T-cell (primary cell): ENCODE measurements around the gene ZNF423. TPM values are rescaled to one million over a fixed set of nuclear protein-coding genes. Genes with fewer than 3 reads are reported as not detected.

Experiments
- ATAC-seq, 4 experiments: fragments of 200-7000 bp in 3 of 4; fragments of 150-1000 bp in 1 of 4; cut with Tn5 transposase; replicated peaks in 1 of 4; 1 replicate in 3 of 4; 2 replicates in 1 of 4; pipeline ENCODE4 v1.10.0; 2021; ENCODE audit warnings: moderate library complexity in 3 of 4, mild to moderate bottlenecking in 2 of 4, moderate number of reproducible peaks in 1 of 4
- CTCF ChIA-PET, 2 donors: fragments of 300-600 bp; sonication (Branson Sonifier 250); formaldehyde crosslinking; loops; one replicate each; lab custom pipeline; 2022; ENCODE audit warnings: antibody characterized with exemption in 2 of 2; lab: Charles Lee
- POLR2A ChIA-PET, 2 donors: fragments of 300-600 bp; sonication (Branson Sonifier 250); formaldehyde crosslinking; loops; one replicate each; lab custom pipeline; 2022; ENCODE audit warnings: antibody characterized with exemption in 2 of 2; lab: Charles Lee
- DNase-seq, 35 experiments: peaks; one replicate each; pipeline versions ENCODE4 v3.0.0 to v3.0.0-alpha.2; 2013 to 2023
- H3K27ac ChIP-seq: one replicate; pipeline ENCODE4 v1.5.1; 2013; ENCODE audit warnings: low read length
- H3K27me3 ChIP-seq, 2 experiments: replicated peaks in 1 of 2; 1 replicate in 1 of 2; 2 replicates in 1 of 2; pipeline versions ENCODE4 v1.6.1 to v1.7.0; 2013; ENCODE audit warnings: low read length in 1 of 2, mixed read lengths in 1 of 2; ENCODE audit not compliant: control insufficient read depth in 2 of 2, insufficient read depth in 2 of 2; ENCODE audit errors: extremely low read depth in 1 of 2
- H3K36me3 ChIP-seq, 2 donors: 1 replicate in 1 of 2; 2 replicates in 1 of 2; pipeline versions ENCODE4 v1.6.1 to v1.7.0; 2013; ENCODE audit warnings: low read length in 1 of 2; ENCODE audit not compliant: control insufficient read depth in 2 of 2, insufficient read depth in 1 of 2; ENCODE audit errors: extremely low read depth in 1 of 2
- H3K4me1 ChIP-seq, 2 experiments: 1 replicate in 1 of 2; 2 replicates in 1 of 2; pipeline versions ENCODE4 v1.6.1 to v1.7.0; 2013; ENCODE audit warnings: low read length in 2 of 2, mixed read lengths in 1 of 2; ENCODE audit not compliant: insufficient read depth in 2 of 2, control insufficient read depth in 1 of 2; ENCODE audit errors: extremely low read depth in 1 of 2
- H3K4me3 ChIP-seq, 2 donors: 1 replicate in 1 of 2; 2 replicates in 1 of 2; pipeline versions ENCODE4 v1.5.1 to v1.7.0; 2013; ENCODE audit warnings: mild to moderate bottlenecking in 2 of 2, low read length in 1 of 2, moderate library complexity in 1 of 2; ENCODE audit not compliant: control insufficient read depth in 1 of 2; ENCODE audit errors: extremely low read depth in 1 of 2
- H3K9me3 ChIP-seq: 2 replicates; pipeline ENCODE4 v1.7.0; 2013
- H3K27ac Mint-ChIP-seq, 2 donors: one replicate each; pipeline ENCODE4 v1.8.0; 2020 to 2021; ENCODE audit warnings: mild to moderate bottlenecking in 2 of 2, mixed read lengths in 2 of 2
- H3K27me3 Mint-ChIP-seq, 2 donors: one replicate each; pipeline ENCODE4 v1.8.0; 2021 to 2022; ENCODE audit warnings: mixed read lengths in 2 of 2
- H3K36me3 Mint-ChIP-seq: one replicate; pipeline ENCODE4 v1.8.0; 2021; ENCODE audit warnings: mixed read lengths
- H3K4me1 Mint-ChIP-seq, 3 donors: one replicate each; pipeline ENCODE4 v1.8.0; 2020 to 2022; ENCODE audit warnings: mixed read lengths in 3 of 3, mild to moderate bottlenecking in 1 of 3
- H3K4me3 Mint-ChIP-seq, 3 donors: one replicate each; pipeline ENCODE4 v1.8.0; 2020 to 2022; ENCODE audit warnings: mild to moderate bottlenecking in 3 of 3, mixed read lengths in 3 of 3, moderate library complexity in 3 of 3
- H3K9me3 Mint-ChIP-seq, 3 donors: one replicate each; pipeline ENCODE4 v1.8.0; 2020 to 2022; ENCODE audit warnings: mixed read lengths in 3 of 3
- WGBS: methylation state at CpG from one replicate; pipeline ENCODE4 v1.1.5; 2013; ENCODE audit warnings: missing lambda C conversion rate; ENCODE audit not compliant: insufficient coverage; 5-methylcytosine and 5-hydroxymethylcytosine counted together
- total RNA-seq, 35 experiments: library from RNA in 6 of 35; stranded (reverse) in 6 of 35; fragments of 120-200 nt in 1 of 35; gene quantifications; one replicate each; pipeline versions ENCODE4 v1.2.1 to v1.2.4 and lab custom pipeline; 2013 to 2026

Gene ZNF423
- total RNA-seq, 5 donors from 2014 or later (not counting 1 experiment from before 2014, with no cell fraction given): 0.07 to 0.12 TPM; not detected in 3

DNA sequence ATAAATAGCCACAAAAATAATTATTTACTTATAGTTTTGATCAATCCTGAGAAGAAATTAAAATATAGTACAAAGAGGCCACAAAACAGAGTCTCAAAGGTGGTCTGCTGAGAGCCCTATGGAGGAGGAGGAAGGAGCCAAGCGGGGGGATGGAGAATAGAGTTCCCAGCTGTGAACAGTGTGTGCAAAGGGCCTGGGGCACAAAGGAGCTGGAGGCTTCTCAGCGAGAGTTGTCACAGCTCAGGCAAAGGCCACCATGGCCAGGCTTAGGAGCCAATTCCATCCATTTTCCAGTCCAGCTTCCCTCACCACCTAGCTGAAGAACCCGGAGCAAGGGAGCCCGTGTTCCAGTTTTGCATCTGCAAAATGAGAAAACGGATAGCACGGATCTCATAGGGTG is 5.4 kb upstream of the ZNF423 start:
- Histone ChIP-seq H3K4me1 (peaks cover 0 to 25% of the 10 kb centered on the region in 2 experiments), H3K9me3 (no peaks in the 10 kb centered on the region), H3K36me3 (no peaks in the 10 kb centered on the region), H3K4me3 (no peak overlapping the region), H3K27ac (no peak overlapping the region), H3K27me3 (peaks cover 0 to 42% of the 10 kb centered on the region in 2 experiments)
- ChIA-PET POLR2A (no interaction called here), CTCF (interaction anchor here in 1 of 2 donors (0.5 kb wide), 1 partner anchor 95 kb away, joined by 6 read pairs; no protein-coding TSS in a partner anchor)
- peaks cover 6 to 12% (median 10%) of the 10 kb centered on the region in 3 donors for H3K4me1 Mint-ChIP-seq
- no peaks in the 10 kb centered on the region for H3K36me3 Mint-ChIP-seq
- H3K27ac Mint-ChIP-seq: no peak overlapping the region
- H3K4me3 Mint-ChIP-seq: no peak overlapping the region
- no peak for DNase-seq
- 89% methylated on average over 5 of the region's 6 CpGs for WGBS
- peaks cover 10 to 14% of the 10 kb centered on the region in 2 donors for H3K27me3 Mint-ChIP-seq
- no peak for ATAC-seq
- no peaks in the 10 kb centered on the region for H3K9me3 Mint-ChIP-seq

DNA sequence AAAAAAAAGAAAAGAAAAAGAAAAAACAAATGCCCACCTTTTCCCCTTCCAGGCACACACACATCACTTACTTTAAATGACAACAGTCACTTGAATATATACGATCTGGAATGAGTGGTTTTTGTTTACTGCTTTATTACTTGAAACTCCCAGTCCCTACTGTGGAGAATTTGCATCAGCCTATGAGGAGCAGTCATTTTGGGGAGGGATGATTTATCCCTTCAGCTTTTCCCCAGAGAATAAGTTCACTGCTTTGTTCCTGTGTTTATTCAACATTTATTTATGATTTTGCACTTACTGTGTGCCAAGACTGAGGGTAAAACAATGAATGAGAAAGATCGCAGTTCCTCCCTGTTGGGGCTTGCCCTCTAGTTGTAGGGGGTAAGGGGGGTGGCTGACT is 4.7 kb upstream of the ZNF423 start:
- no peaks in the 10 kb centered on the region for H3K9me3 Mint-ChIP-seq
- no peak for ATAC-seq
- H3K4me1 Mint-ChIP-seq: peaks cover 6 to 14% (median 10%) of the 10 kb centered on the region in 3 donors
- peaks cover 0 to 44% of the 10 kb centered on the region in 2 experiments for H3K27me3 ChIP-seq
- H3K4me3 Mint-ChIP-seq: no peak overlapping the region
- H3K27ac ChIP-seq: no peak overlapping the region
- no peak overlapping the region for H3K27ac Mint-ChIP-seq
- H3K4me3 ChIP-seq: no peak overlapping the region
- H3K4me1 ChIP-seq: peaks cover 0 to 28% of the 10 kb centered on the region in 2 experiments
- WGBS: 100% methylated on average over 1 of the region's 2 CpGs
- POLR2A ChIA-PET: no interaction called here
- H3K36me3 ChIP-seq: no peaks in the 10 kb centered on the region
- no peaks in the 10 kb centered on the region for H3K36me3 Mint-ChIP-seq
- CTCF ChIA-PET: interaction anchor here in 1 of 2 donors (0.6 to 0.7 kb wide), 2 partner anchors 30 to 338 kb away, joined by 3 to 5 read pairs; no protein-coding TSS in a partner anchor
- H3K27me3 Mint-ChIP-seq: peaks cover 10 to 14% of the 10 kb centered on the region in 2 donors
- no peaks in the 10 kb centered on the region for H3K9me3 ChIP-seq
- DNase-seq: no peak

DNA sequence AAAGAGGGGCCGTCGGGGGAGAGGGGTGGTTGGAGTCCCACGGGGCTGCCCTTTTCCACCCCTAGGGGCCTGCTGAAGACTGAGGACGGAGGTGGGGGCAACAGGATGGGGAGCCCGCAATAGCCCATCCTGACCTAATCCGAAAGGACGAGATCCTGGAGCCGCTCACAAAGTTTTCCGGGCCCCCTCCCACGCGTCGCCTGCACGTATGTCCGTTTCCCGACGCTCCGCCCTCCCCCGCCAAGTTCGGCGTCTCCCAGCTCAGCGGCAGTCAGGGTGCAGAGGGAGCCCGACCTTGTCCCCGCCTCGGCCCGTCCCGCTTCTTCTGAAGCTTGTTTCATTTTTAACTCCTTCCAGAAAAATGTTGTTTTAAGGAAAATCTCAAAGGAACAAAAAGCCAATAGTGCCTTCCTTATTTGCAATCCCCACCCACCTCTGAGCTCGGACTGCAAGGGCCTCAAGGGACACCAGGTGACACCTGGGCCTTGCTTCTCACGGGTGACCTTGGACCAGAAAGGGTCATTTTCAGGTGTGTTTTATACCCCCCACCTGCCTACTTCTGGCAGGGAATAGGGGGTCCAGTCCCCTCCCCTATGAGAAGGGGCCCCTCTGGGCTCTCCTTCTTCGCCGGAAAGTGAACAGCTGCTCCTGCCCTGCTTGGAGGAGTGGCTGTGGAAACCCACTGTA is 3.4 kb upstream of the ZNF423 start:
- 4% methylated on average over 19 of the region's 30 CpGs for WGBS
- Histone ChIP-seq H3K4me3 (peak overlapping the region; percentile 12 to 20), H3K27ac (no peak overlapping the region), H3K4me1 (peaks cover 0 to 35% of the 10 kb centered on the region in 2 experiments), H3K27me3 (peaks cover 0 to 51% of the 10 kb centered on the region in 2 experiments), H3K9me3 (no peaks in the 10 kb centered on the region), H3K36me3 (no peaks in the 10 kb centered on the region)
- peaks cover 11 to 17% of the 10 kb centered on the region in 2 donors for H3K27me3 Mint-ChIP-seq
- H3K27ac Mint-ChIP-seq: no peak overlapping the region
- ChIA-PET CTCF (no interaction called here), POLR2A (no interaction called here)
- H3K4me3 Mint-ChIP-seq: peak overlapping the region; percentile 34 to 69 (median 58)
- H3K9me3 Mint-ChIP-seq: no peaks in the 10 kb centered on the region
- DNase-seq (peak in 1 of 35 experiments; percentile 6), ATAC-seq (no peak)
- H3K4me1 Mint-ChIP-seq: peaks cover 6 to 15% (median 11%) of the 10 kb centered on the region in 3 donors
- H3K36me3 Mint-ChIP-seq: no peaks in the 10 kb centered on the region

DNA sequence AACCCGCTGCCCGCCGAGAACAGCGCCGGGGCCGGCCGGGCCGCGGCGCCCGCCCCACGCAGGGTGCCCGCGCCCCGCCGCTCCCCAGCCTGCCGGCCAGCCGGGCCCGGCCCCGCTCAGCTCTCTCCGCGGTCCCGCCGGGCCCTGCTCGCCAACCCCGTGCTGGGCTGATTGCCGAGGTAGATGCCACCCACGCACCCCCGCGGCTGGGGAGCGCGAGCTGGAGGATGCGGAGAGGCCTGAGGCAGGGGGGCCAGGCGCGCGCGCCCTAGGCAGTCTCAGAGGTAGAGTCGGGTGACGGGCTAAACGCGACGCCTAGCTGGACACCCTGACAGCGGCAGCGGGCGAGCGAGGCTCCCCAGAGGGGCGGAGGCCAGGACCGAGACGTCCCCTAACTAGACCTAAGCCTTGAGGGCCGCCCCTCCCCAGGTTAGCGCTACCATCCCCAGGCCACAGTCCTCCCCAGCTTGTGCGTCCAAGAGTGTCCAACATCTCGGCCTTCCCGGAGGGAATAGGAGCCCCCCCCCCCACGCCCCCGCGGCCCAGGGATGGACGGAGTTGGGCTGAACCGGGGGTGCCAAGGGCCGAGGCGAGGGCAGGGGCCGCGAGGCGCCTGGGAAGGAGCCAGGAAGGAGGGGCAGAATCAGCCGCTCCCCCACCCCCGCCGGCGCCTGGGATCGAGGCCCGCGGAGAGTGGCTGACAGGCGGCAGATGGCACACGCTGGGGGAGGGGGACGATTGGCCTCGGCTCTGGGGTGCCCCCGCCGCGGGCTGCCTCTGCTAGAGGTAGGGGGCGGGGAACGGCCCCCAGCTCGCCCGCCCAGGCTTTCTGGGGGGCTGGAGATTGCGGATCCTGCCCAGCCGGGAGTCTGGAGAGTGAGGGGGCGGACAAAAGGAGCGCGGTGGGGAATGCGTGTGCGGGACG is 2.5 kb upstream of the ZNF423 start:
- Mint-ChIP-seq H3K4me1 (peaks cover 6 to 16% (median 15%) of the 10 kb centered on the region in 3 donors), H3K9me3 (no peaks in the 10 kb centered on the region), H3K36me3 (no peaks in the 10 kb centered on the region), H3K27me3 (peaks cover 19 to 25% of the 10 kb centered on the region in 2 donors), H3K27ac (no peak overlapping the region), H3K4me3 (peak overlapping the region in 2 of 3 donors; percentile 25 to 69)
- ATAC-seq (peak in 2 of 4 experiments; percentile 14 to 28), DNase-seq (peak in 10 of 35 experiments; percentile 5 to 31 (median 22))
- ChIA-PET POLR2A (no interaction called here), CTCF (interaction anchor here in 1 of 2 donors (0.6 to 0.7 kb wide), 2 partner anchors 18 to 203 kb away, joined by 3 to 6 read pairs; no protein-coding TSS in a partner anchor)
- peak overlapping the region; percentile 20 to 21 for H3K4me3 ChIP-seq
- no peaks in the 10 kb centered on the region for H3K9me3 ChIP-seq
- H3K4me1 ChIP-seq: peaks cover 0 to 36% of the 10 kb centered on the region in 2 experiments
- 1% methylated on average over 78 of the region's 90 CpGs for WGBS
- H3K27ac ChIP-seq: no peak overlapping the region
- peaks cover 0 to 55% of the 10 kb centered on the region in 2 experiments for H3K27me3 ChIP-seq
- H3K36me3 ChIP-seq: no peaks in the 10 kb centered on the region

- 1% methylated on average over 49 of the region's 52 CpGs for WGBS
- Mint-ChIP-seq H3K9me3 (no peaks in the 10 kb centered on the region), H3K27me3 (peaks cover 21 to 28% of the 10 kb centered on the region in 2 donors), H3K4me3 (peak overlapping the region; percentile 67 to 86 (median 78)), H3K27ac (no peak overlapping the region), H3K4me1 (peaks cover 6 to 16% (median 15%) of the 10 kb centered on the region in 3 donors), H3K36me3 (no peaks in the 10 kb centered on the region)
- DNase-seq (peak in 26 of 35 experiments; percentile 7 to 61 (median 22)), ATAC-seq (peak in 2 of 4 experiments; percentile 10 to 50)
- peaks cover 0 to 59% of the 10 kb centered on the region in 2 experiments for H3K27me3 ChIP-seq
- POLR2A ChIA-PET: no interaction called here
- peaks cover 0 to 36% of the 10 kb centered on the region in 2 experiments for H3K4me1 ChIP-seq
- peak overlapping the region in 1 of 2 donors; percentile 20 for H3K4me3 ChIP-seq
- no peaks in the 10 kb centered on the region for H3K9me3 ChIP-seq
- H3K27ac ChIP-seq: no peak overlapping the region
- H3K36me3 ChIP-seq: no peaks in the 10 kb centered on the region
- CTCF ChIA-PET: interaction anchor here (0.6 to 1.2 kb wide), 5 partner anchors 11 to 1164 kb away, joined by 3 to 6 read pairs (median 4); no protein-coding TSS in a partner anchor
Measured at GRCh38 chr16:49857423-49858181, 1.7 kb upstream of the ZNF423 start.
